IPS-18c (cell line): ENCODE results near the gene PSMF1.
"Not testable (repeated sequence)": the region's sequence is repeated elsewhere in the genome, so short reads cannot be mapped to it uniquely, and the experiment has no call there.

Source experiments
- H3K4me3 ChIP-seq: 2 replicates; pipeline ENCODE4 v1.7.0; 2013; ENCODE audit warnings: low read depth, mild to moderate bottlenecking, low read length, moderate library complexity; ENCODE audit not compliant: insufficient read depth
- H3K9me3 ChIP-seq: one replicate; pipeline ENCODE4 v1.6.1; 2013; ENCODE audit warnings: mild to moderate bottlenecking, low read length, moderate library complexity; ENCODE audit not compliant: control insufficient read depth, insufficient read depth

PSMF1 gene

DNA sequence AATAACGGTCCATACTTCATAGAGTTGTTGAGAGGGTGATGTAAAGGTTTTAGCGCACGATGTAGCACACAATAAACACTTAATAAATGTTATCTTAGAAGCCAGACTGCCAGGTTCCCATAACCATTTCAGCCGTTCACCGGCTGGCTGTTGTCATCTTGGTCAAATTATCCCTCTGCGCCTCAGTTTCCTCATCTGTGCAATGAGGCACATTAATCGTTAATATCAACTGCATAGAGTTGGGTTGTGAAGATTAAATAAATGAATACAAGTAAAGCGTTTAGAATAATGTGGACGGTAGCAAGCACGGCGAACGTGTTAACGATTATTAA is 432 bp upstream of the PSMF1 start:
- H3K9me3 ChIP-seq, result no peaks in the 10 kb centered on the region
- peak overlapping the region; percentile 37; the same call in 1 of the 2 replicates for H3K4me3 ChIP-seq

DNA sequence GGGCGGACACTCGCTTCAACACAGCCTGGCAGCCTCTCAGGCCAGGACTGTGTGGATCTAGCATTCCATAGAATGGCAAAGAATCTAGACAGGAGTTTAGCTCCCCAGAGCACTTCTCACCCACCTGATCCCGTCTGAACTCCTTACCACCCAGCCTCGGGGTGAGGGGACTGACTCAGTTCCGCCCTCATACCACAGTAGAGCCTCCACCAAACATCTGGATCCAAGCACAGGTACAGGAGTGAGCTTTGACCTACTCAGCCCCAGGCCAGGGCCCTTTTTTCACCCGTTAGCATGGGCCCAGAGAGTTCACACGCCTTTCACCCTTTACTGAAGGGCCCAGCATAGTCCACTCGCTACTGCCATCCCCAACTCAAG is 715 bp downstream of the PSMF1 start:
- H3K4me3 ChIP-seq, result peak overlapping the region; percentile 96
- no peaks in the 10 kb centered on the region for H3K9me3 ChIP-seq

DNA sequence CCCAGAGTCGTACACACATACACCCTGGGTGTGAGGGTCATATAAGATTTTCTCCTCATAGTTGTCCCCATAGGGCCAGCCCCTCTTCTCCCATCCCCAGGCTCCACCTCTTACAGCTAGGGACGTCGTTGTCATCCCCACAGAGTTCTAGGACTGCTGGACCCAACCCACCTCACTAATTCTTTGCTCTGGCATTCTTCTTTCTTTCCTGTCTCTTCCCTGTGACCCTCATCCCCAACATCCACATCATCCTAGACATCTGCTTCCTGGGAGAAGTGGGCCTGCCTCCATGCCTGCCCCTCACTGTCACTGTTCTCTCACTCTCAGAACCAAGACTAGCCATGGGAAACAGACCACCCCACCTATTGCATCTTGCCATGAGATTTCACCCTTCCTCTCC is 1.1 kb downstream of the PSMF1 start:
- no peaks in the 10 kb centered on the region for H3K9me3 ChIP-seq
- peak overlapping the region; percentile 96 for H3K4me3 ChIP-seq

DNA sequence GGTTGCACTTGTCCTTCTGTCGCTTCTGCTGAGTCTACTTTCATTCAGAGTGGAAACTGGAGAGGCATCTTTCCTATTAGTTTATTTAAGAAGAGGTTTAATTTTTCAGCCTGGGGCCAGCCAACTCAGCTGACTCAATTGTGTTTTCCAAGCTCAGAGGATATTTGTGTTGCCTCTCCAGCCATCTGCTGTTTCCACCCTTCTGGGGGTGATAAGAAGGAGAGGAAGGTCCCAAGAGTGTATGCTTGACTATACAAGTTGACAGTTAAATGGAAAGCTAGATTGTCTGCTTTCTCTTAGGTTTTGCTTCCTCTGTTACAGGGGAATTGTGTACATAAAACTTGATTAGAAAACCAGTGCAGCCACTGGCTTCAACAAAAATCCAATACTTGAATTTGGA is 3.0 kb downstream of the PSMF1 start:
- no peaks in the 10 kb centered on the region for H3K9me3 ChIP-seq
- no peak overlapping the region for H3K4me3 ChIP-seq

DNA sequence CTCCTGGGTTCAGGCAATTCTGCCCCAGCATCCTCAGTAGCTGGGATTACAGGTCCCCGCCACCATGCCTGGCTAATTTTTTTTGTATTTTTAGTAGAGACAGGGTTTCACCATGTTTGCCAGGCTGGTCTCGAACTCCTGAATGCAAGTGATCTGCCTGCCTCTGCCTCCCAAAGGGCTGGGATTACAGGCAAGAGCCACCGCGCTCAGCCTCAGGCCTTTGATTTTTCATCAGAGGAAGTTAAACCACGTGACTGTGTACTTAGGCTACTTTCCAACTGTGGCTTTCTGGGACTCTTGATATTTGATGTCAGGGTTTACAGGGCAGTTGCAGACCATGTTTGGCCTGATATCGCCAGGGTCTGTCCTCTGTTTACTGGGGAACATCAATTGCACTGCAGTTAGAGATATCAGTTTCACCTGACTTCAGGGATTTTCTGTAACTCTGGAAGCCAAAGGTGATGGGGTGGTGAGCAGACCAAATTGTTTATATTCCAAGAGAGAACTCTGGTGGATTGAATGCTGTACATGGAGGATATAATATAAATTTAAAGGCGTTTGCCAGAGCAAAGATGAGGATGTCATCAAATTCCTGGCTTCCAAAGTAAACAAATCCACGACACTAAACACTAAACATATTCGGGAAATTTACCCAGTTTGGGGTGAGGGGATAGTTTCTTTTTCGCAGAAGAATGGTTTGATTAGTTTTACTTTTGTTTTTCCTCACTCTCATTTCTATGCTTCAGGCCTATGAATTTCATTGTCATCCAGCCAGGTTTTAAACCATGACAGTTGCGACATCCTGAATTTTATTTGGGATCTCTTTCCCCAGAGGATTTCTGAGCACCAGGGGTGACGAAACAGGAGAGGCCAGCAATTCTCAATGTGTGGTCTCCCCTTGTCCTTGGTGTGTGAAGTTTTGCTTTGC is 4.2 kb downstream of the PSMF1 start:
- H3K4me3 ChIP-seq, result no peak overlapping the region
- no peaks in the 10 kb centered on the region for H3K9me3 ChIP-seq

DNA sequence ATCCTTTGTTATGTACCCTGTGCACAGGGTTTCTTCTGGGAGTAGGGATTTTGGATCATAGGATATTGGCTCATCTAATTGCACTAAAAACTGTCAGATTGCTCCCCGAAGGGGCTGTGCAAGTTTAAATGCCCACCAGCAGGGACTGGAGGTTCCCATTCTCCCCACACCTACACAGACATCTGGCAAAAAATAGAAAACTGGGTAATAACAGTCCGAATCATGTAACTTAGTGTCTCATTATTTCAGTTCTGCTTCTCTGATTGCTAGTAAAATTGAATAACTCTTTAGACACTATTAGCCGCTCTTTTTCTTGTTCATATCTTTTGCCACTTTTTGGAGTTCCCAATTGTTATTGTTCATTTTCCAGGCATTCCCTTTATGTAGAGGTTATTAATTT is 5.3 kb downstream of the PSMF1 start:
- Histone ChIP-seq H3K9me3 (no peaks in the 10 kb centered on the region), H3K4me3 (no peak overlapping the region)

DNA sequence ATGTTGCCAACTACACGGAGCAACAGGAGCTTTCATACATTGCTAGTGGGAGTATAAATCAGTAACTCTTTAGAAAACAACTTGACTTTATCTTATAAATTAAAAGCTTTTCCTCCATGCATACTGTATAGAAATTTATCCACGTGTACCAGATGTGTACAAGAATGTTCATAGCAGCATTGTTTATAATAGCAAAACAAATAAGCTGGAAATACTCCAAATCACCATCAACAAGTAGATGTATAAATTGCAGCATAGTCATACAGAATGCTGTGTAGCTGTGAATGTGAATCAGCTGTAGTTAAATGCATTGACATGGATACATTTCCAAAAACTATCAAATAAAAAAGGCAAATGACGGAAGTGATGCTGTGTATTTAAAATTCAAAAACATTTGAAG is 6.0 kb downstream of the PSMF1 start:
- no peak overlapping the region for H3K4me3 ChIP-seq
- no peaks in the 10 kb centered on the region for H3K9me3 ChIP-seq

DNA sequence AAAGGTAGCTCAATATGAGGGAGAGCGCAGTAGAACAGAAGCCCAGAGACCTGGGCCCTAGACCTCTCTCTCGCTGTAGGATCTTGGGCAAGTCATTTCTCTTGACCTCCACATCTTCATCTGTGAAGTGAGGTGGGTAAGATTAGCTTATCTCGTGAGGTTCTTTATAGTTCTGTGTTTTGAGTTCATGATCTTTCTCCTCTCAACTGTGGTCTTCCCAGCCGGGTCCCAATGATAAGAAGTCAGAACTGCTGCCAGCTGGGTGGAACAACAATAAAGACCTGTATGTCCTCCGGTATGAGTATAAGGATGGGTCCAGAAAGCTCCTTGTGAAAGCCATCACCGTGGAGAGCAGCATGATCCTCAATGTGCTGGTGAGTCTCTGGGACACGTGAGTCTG is 6.9 kb downstream of the PSMF1 start:
- H3K4me3 ChIP-seq, result no peak overlapping the region
- H3K9me3 ChIP-seq, result no peaks in the 10 kb centered on the region

DNA sequence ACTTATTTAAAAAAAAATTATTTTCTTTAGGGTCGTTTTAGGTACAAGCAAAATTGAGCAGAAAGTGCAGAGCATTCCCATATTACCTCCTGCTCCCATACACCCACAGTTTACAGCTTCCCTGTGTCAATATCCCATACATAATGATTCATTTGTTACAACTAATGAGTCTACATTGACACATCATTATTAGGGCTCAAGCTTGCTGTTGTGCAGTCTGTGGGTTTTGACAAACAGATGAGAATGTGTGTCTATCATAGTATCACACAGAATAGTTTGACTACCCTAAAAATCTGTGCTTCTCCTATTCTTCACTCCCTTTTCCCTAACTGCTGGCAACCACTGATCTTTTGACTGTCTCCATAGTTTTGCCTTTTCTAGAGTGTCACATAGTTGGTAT is 9.4 kb downstream of the PSMF1 start:
- H3K9me3 ChIP-seq, result no peaks in the 10 kb centered on the region
- no peak overlapping the region for H3K4me3 ChIP-seq

DNA sequence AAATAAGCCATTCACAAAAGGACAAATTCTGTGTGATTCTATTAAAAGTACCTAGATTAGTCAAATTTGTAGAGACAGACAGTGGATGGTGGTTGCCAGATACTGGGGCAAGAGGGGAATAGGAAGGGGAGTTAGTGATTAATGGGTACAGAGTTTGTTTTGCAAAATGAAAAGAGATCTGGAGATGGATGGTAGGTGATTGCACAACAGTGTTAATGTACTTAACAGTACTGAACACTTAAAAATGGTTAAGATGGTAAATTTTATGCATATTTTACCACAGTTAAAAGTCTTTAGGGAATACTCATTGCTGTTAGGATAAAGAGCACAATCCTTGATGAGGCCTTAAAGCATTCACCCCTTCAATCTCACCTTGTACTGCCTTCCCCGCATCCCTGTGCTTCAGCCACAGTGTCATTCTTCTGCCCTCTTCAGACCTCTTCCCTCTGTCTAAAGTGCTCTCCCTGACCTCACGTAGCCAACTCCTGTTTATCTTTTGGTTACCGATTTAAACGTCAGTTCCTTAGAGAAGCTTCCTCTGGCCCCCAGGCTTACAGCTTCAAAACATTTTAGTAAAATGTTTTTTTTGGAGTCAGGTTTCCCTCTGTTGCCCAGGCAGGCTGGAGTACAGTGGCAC is 11.8 kb downstream of the PSMF1 start:
- H3K4me3 ChIP-seq, result no peak overlapping the region
- H3K9me3 ChIP-seq, result no peaks in the 10 kb centered on the region

DNA sequence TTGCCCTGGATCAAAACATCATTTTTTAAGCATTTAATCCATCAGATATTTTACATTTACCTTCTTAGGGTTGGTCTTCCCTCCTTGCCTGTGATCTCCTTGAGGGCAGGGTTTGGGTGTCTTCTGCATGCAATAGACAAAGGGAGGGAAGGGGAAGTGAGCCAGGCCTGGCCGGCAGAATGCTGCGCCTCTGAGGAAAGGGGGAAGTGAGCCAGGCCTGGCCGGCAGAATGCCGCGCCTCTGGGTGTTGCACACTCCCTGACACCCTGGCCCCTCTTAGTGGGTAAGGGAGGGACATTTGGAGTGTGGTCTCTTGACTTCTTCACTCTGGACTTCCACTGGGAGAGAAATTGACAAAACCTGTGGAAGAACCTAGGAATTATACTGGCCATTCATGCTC is 12.4 kb downstream of the PSMF1 start:
- H3K9me3 ChIP-seq, result no peaks in the 10 kb centered on the region
- H3K4me3 ChIP-seq, result no peak overlapping the region

DNA sequence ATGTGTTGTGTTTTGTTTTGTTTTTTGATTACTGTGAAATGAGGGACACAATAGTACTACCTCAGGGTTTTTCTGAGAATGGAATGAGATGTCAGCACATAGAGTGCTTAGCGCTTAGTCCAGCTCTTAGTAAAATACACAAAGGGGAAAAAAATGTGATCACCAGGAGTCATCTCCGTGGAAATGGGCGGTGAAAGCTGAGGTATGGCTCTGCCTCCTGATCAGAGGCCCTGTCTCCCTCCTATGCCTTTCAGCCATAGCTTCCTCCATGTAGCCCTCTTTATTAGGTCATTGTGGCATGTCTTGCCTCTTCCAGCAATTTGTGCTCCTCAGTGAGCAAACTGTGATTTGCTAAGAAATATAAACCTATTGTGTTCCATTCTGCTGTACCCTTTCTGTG is 13.0 kb downstream of the PSMF1 start:
- Histone ChIP-seq H3K9me3 (no peaks in the 10 kb centered on the region), H3K4me3 (no peak overlapping the region)

DNA sequence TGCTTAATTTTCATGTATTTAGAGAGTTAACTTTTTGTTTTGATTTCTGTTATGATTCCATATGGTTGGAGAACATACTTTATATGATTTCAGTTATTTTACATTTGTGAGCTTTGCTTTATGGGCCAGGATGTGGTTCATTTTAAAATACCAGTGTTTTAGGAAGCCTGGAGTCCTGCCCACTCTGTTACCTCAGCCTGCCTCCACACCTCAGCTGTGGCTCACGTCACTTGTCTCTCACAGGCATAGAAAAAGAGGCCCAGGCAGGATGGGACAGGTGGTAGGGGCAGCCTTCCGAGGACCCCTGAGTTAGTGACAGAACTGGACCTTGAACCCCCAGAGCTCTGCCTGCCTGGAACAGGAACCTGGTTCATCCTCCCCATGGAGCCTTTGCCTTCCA is 16.0 kb downstream of the PSMF1 start:
- Histone ChIP-seq H3K9me3 (no peaks in the 10 kb centered on the region), H3K4me3 (no peak overlapping the region)

DNA sequence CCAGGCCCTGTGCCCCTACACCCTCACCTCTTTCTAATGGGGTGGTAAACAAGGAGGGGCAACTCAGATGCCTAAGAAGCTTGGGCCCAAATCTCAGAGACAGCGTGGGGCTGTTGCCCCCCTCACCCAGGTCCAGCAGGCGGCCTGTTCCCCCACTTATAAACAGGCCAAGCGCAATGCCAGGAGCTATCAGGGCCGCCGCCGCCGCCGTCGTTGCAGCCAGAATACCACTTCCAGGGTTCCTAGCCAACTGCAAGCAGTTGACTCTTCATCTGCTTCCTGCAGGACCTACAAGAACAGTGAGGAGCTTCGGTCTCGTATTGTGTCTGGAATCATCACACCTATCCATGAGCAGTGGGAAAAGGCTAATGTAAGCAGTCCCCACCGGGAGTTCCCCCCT is 16.4 kb downstream of the PSMF1 start:
- Histone ChIP-seq H3K4me3 (no peak overlapping the region), H3K9me3 (no peaks in the 10 kb centered on the region)

DNA sequence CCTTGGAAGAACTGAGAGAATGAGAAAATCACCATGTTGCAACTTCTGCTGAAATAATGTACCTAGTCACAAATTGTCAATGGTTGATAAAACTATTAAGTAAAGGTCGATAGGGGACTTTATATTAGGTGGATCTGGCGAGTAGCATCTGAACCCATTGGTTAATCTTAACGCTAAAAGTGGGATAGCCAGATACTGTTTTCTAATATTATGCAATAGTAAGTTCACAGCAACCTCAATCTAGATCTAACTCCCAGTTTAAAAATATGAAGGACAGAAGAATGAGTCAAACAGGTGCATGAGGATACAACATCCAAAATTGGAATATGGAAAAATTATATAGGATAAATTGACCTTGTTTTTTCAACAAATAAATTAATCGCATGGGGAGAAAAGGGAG is 18.8 kb downstream of the PSMF1 start:
- H3K4me3 ChIP-seq, result no peak overlapping the region
- H3K9me3 ChIP-seq, result no peaks in the 10 kb centered on the region

DNA sequence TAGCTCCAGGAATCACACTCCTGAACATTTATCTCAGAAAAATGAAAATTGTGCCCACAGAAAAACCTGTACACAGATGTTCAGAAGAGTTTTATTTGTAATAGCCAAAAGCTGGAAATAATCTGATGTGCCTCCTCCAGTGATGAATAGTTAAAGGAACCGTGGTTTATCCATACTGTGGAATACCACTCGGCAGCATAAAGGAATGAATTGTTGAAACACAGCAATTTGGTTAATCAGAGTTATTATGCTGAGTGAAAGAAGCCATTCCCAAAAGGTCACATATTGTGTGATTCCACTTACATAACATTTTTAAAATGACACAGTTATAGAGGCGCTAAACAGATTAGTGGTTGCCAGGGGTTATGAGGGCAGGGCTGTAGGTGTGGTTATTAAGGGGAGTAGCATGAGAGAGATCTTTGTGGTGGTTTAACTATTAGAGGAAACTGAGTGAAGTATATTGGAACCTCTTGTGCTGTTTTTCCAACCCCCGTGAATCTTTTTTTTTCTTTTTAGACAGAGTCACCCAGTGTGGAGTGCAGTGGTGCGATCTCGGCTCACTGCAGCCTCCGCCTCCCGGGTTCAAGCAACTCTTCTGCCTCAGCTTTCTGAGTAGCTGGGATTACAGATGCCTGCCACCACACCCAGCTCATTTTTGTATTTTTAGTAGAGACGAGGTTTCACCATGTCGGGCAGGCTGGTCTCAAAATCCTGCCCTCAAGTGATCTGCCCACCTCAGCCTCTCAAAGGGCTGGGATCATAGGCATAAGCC is 26.2 kb downstream of the PSMF1 start:
- no peak overlapping the region for H3K4me3 ChIP-seq
- no peaks in the 10 kb centered on the region for H3K9me3 ChIP-seq

DNA sequence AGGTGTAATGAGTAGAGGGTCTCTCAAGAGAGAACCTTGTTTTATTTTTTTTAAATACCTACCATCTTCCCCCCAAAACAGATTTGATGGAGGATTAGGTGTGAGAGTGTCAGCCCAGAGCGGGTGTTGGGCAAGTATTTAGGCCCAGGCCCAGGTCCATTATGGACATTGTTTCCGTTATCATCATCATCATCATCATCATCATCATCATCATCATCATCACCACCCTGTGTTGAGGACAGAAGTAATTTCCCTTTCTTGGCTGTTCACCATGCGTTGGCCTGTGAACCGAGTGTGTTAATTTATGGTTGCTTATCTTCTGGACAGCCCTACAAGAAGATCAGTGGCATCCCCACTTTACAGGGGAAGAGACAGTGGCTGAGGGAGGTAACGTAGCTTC is 28.6 kb downstream of the PSMF1 start:
- H3K4me3 ChIP-seq, result no peak overlapping the region
- no peaks in the 10 kb centered on the region for H3K9me3 ChIP-seq

DNA sequence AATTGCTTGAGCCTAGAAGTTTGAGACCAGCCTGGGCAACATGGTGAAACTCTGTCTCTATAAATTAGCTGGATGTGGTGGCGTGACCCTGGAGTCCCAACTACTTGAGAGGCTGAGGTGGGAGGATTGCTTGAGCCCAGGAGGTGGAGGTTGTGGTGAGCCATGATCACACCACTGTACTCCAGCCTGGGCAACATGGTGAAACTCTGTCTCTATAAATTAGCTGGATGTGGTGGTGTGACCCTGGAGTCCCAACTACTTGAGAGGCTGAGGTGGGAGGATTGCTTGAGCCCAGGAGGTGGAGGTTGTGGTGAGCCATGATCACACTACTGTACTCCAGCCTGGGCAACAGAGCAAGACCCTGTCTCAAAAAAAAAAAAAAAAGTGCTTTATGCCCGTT is 31.4 kb downstream of the PSMF1 start:
- not testable (repeated sequence) for H3K9me3 ChIP-seq, H3K4me3 ChIP-seq
